NCI-H526 (cell line): ENCODE measurements around the gene ZNF862.
A peak's percentile ranks its signal among the peaks of the same experiment; 100 is the strongest.
"Not testable (repeated sequence)": the region's sequence is repeated elsewhere in the genome, so short reads cannot be mapped to it uniquely, and the experiment has no call there.

Source experiments
- DNase-seq, 2 experiments: peaks; one replicate each; lab custom pipeline; 2025; lab: John Stamatoyannopoulos, UW

ZNF862 gene

DNA sequence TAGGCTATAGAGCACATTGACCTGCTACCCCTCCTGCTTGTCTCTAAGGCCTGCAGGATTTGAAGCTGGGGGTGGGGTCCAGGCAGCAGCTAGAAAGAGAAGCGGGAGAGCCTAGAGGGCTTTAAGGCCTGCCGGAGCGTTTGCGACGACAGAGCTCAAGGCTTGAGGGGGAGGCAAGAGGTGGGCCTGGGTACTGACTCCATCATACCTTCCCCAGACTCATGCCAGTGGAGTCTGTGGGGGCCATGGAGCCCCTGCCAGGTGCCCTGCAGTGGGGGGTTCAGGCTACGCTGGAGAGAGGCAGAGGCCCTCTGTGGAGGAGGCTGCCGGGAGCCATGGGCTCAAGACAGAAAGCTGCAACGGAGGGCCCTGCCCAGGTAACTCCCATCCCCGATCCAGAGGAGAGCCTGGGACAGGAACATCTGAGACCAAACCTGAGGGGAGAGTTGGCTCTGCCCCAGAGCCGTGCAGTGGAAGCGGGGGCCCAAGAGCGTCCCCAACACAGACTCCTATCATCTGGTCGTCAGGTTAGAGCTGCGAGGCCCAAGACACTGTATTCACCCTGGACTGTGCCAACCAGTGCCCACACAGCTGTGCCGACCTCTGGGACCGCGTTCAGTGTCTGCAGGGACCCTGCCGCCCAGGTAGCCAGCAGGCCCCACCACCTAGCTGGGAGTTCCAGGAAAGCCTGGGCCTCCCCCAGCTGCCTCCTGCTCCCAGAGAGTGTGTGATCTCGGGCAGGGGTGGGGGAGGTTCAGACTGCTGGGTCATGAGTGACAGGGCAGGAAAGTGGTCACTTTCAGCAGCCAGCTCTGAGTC lies 13.2 kb upstream of the ZNF862 start:
- DNase-seq: no peak

GRCh38 chr7:149825567-149826343 lies 12.4 kb upstream of the ZNF862 start:
- DNase-seq: no peak

DNA sequence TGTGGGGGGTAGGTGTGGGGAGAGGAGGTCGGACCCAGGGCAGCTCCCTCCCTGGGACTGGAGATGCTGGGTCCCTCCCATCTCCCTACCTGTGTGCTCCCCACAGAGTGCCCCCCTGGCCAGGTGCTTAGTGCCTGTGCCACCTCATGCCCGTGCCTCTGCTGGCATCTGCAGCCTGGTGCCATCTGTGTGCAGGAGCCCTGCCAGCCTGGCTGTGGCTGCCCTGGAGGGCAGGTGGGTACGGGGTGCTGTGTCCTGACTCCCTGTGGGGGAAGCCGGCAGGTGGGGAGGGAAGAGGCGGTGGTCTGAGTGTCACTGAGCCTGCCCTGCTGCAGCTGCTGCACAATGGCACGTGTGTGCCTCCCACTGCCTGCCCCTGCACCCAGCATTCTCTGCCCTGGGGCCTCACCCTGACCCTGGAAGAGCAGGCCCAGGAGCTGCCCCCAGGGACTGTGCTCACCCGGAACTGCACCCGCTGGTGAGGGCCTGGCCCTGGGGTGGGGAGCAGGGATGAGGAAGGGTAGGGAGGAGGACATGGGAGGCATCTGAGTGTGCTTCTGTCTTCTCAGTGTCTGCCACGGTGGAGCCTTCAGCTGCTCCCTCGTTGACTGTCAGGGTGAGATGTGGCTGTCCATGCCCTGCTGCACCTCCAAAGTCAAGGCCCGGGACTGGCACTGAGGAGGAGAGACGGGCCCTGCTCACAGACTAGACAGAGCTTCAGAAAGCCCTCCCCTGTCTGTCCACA lies 11.7 kb upstream of the ZNF862 start:
- DNase-seq: peak in 1 of 2 experiments; percentile 27

GRCh38 chr7:149827089-149827981 lies 10.8 kb upstream of the ZNF862 start:
- no peak for DNase-seq

DNA sequence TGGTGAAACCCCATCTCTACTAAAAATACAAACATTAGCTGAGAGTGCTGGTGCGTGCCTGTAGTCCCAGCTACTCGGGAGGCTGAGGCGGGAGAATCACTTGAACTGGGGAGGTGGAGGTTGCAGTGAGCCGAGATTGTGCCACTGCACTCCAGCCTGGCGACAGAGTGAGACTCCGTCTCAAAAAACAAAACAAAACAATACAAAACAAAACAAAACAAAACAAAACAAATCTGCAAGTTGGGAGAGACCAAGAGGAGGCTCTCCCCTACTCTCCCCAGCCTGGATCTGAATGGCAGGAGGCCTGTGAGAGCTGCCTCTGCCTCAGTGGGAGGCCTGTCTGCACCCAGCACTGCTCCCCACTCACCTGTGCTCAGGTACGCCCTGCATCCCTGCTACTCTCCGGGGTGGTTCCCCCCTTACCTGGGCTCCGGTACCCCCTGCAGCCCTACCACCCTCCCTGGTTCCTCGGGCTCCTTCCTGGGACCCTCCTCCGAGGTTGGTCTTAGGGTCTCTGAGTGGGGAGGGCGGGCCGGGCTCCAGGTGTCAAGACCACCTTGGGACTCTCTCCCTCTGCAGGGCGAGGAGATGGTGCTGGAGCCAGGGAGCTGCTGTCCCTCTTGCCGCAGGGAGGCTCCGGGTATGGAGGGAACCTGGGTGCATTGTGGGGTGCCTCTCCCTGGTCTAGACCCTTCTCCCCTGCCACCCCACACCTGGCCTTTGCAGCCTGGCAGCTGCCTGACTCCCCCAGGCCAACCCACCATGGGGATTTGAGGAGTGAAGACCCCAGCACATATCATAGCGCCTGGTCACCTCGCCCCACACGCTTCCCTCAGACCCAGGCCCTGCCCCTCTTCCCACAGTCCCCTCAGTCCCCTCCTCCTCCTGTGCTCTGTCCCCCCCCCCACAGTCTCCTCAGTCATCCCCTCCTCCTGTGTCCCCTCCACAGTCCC lies 9.5 kb upstream of the ZNF862 start:
- DNase-seq: no peak

- DNase-seq: not testable (repeated sequence)
Measured at GRCh38 chr7:149830527-149830926, 7.6 kb upstream of the ZNF862 start.

DNA sequence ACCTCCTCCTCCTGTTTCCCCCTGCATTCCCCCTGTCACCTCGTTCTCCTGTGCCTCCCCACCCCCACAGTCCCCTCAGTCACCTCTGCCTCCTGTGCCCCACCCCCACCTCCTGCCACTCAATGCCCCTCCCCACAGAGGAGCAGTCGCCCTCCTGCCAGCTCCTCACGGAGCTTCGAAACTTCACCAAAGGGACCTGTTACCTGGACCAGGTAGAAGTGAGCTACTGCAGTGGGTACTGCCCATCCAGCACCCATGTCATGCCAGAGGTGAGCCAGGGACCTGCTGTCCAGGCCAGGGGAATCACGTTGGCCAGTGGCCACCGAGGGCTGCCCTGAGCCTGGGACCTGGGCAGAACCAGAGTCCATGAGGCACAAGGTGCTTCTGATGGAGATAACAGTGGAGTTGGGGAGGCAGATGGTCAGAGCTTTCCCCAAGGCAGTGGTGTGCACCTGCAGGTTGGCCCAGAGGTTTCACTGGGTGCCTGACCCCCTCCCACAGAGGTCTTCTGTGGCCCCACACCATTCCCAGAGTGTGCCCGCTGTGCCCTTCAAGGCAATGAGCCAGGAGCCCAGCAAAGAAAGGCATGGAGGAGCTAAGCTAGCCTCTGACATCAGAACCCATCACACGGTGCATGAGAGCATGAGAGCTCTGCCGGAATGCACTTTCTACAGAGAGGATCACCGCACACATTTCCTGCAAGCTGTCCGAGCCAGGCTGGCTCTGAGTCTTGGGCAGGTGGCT lies 7.0 kb upstream of the ZNF862 start:
- DNase-seq: peak in 1 of 2 experiments; percentile 21

- DNase-seq: no peak
Measured at GRCh38 chr7:149831741-149832219, 6.4 kb upstream of the ZNF862 start.

- no peak for DNase-seq
Measured at GRCh38 chr7:149832332-149833041, 5.7 kb upstream of the ZNF862 start.

DNA sequence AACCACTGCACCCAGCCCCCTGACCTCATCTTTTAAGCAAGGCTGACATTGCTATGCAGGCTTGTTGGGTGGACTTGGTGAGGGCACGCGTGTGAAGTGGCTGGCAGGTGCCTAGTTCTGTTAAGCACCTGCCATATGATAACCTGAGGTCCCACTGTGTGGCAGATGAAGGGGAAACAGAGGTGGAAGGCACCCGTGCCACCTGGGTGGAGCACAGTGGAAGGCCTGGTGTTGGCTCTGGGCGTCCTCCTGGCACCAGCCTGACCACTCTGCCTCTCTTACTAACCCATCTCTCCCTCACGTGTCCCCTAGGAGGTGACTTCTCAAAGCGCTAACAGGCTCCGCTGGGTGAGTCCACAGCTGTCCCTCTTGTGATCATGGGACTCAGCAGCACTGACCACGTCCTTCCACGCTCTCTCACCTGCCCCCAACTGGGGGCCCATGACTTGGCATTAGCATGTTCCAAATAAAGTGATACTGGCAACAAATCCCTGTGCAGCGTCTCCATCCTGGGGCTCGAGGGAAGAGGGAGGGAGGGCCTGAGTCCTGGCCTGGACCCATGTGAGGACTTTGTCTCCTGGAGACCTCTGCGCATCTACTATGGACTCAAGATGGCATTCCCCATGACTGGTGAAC lies 4.6 kb upstream of the ZNF862 start:
- DNase-seq: no peak

- DNase-seq: no peak
Measured at GRCh38 chr7:149834601-149835000, 3.6 kb upstream of the ZNF862 start.

GRCh38 chr7:149836434-149836833 lies 1.7 kb upstream of the ZNF862 start:
- DNase-seq: no peak

- no peak for DNase-seq
Measured at GRCh38 chr7:149837564-149838223, 481 bp upstream of the ZNF862 start.

GRCh38 chr7:149838992-149839408 lies 825 bp downstream of the ZNF862 start:
- DNase-seq: peak in 1 of 2 experiments; percentile 51

GRCh38 chr7:149839933-149840332 lies 1.8 kb downstream of the ZNF862 start:
- DNase-seq: no peak

- no peak for DNase-seq
Measured at GRCh38 chr7:149843566-149843965, 5.4 kb downstream of the ZNF862 start.

DNA sequence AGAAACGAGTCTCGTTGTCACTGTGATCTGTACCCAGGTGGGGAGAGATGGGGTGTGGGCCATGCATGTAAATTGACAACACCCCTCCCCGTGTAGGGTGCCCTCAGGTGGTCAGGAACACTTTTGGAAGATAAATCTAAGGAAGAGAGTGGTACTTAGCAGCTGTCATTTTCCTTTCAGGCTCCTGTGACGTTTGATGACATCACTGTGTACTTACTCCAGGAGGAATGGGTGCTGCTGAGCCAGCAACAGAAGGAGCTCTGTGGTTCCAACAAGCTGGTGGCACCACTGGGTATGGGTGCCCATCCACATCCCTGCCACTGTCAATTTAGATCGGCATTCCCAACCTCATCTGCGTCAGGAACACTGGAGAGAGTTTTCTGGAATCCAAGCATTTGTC lies 6.3 kb downstream of the ZNF862 start:
- DNase-seq: no peak
